ENCODE data around the gene CYREN.

CYREN gene

GRCh38 chr7:135165862-135166261, 4.6 kb downstream of the CYREN start:
- TF ChIP-seq CTCF (IDR thresholded peaks at IDR 0.05; ENCODE audit: insufficient read depth, low read depth, low read length, missing control alignments) = no peak
- no peak overlapping the region for H3K4me3 ChIP-seq (ENCODE audit: low read depth, low read length)
- no peak for DNase-seq (ENCODE audit: low read depth)

- no peak for DNase-seq (ENCODE audit: low read depth)
- TF ChIP-seq CTCF (IDR thresholded peaks at IDR 0.05; ENCODE audit: insufficient read depth, low read depth, low read length, missing control alignments) = no peak
- no peak overlapping the region for H3K4me3 ChIP-seq (ENCODE audit: low read depth, low read length)
Measured at GRCh38 chr7:135164357-135165061, 6.0 kb downstream of the CYREN start.

DNA sequence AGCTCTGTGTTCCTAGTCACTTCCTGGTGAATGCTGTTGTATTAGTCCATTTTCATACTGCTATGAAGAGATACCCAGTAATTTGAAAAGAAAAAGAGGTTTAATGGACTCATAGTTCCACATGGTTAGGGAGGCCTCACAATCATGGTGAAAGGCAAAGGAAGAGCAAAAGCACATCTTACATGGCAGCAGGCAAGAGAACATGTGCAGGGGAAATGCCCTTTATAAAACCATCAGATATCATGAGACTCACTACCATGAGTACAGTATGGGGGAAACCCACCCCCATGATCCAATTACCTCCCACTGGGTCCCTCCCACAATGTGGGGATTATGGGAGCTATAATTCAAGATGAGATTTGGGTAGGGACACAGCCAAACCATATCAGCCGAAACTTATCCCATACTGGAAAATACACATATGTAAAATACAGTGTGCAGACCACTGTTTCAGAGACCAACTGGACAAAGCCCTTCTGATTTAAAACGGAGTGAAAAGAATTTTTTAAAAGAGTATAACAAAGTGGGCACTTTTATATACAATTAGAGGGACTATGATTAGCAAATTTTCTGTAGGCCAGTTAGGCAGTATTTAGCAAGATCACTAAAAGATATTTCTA, 8.0 kb downstream of the CYREN start:
- no peak for TF ChIP-seq CTCF (IDR thresholded peaks at IDR 0.05; ENCODE audit: insufficient read depth, low read depth, low read length, missing control alignments)
- DNase-seq (ENCODE audit: low read depth) = no peak
- H3K4me3 ChIP-seq (ENCODE audit: low read depth, low read length) = no peak overlapping the region

GRCh38 chr7:135161669-135162068, 8.8 kb downstream of the CYREN start:
- no peak overlapping the region for H3K4me3 ChIP-seq (ENCODE audit: low read depth, low read length)
- TF ChIP-seq CTCF (IDR thresholded peaks at IDR 0.05; ENCODE audit: insufficient read depth, low read depth, low read length, missing control alignments) = no peak
- no peak for DNase-seq (ENCODE audit: low read depth)

DNA sequence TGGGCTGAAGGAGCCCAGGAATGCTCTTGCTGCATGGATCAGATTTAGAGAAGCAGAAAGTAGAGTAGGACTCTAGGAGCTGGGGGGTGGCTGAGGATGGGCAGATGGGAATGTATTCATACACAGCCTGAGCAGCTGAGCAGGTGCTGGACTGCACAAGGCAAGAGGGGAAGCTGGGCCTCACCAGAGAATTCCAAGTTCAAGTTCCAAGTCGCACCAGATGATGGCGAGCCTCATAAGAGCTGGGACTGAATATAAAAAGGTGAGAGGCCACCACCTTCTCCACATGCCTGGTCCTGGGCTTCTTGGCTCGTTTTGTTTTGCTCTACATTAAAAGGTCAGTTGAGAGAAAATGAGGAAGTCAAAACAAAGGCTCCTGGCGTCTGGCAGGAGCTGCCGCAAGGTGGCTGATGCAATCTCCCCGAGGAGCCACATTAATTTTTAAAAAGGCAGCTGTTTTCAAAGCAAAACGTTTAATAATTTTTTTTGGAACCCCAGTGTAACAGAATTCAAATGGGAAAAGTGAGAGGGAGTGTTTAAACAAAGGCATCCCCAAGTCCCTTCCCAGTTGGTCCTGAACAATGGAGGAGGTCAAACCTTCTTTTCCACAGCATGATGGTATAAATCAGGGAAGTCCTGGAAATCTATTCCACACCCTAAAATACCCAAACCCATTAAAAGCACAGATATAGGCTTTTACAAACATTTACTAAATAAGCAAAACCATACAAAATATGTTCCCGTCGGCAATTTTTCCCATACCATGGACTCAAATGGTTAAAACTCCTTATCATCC, 9.5 kb downstream of the CYREN start:
- DNase-seq (ENCODE audit: low read depth) = no peak
- TF ChIP-seq CTCF (IDR thresholded peaks at IDR 0.05; ENCODE audit: insufficient read depth, low read depth, low read length, missing control alignments) = no peak
- no peak overlapping the region for H3K4me3 ChIP-seq (ENCODE audit: low read depth, low read length)

DNA sequence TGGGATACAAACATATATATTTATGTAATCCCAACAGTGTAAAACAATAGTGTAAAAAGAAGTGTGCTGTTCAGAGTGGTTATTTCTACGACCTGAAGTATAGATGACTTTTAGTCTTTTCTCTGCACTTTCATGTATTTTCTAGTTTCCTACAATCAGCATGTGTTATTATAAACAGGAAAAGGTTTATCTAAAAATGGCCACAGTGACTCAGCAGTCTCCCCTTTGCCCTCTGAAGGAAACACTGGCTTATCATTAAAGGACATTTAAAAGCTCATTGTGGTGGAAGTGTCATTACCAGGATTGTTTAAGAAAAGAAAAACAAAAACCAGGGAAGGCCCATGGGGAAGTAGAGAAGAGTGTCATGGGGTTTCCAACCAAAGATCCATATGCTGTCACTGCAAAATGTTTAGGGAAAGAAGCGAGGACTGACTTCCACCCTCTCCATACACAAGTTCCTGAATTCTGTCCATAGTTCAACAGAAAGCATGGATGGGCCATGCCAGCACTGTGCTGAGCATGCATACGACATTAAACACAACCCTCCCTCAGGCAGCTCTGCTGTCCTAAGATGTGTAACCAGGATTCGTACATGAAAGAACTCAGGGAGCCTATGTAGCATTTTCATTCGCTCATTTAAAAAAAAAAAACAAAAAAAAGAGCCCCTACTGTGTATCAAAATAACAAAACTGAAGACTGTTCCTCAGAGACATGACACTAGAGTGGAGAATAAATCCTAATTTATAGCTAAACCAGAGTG, 10.2 kb downstream of the CYREN start:
- no peak for TF ChIP-seq CTCF (IDR thresholded peaks at IDR 0.05; ENCODE audit: insufficient read depth, low read depth, low read length, missing control alignments)
- peak; percentile 49 for DNase-seq (ENCODE audit: low read depth)
- no peak overlapping the region for H3K4me3 ChIP-seq (ENCODE audit: low read depth, low read length)
